T-helper 17 cell (primary cell): ENCODE results near the gene TPCN2. TPM values are rescaled to one million over a fixed set of nuclear protein-coding genes. Genes with fewer than 3 reads are reported as not detected.
A peak's percentile ranks its signal among the peaks of the same experiment; 100 is the strongest.

Experiments used
- ATAC-seq: fragments of 150-1000 bp; cut with Tn5 transposase; 2 replicates; pipeline ENCODE4 v1.10.0; 2021; ENCODE audit warnings: mild to moderate bottlenecking, moderate library complexity
- DNase-seq, 3 donors: peaks; one replicate each; pipeline versions ENCODE4 v3.0.0 to v3.0.0-alpha.2; 2020 to 2021
- H3K9me3 ChIP-seq: one replicate; pipeline ENCODE4 v1.7.0; 2013; ENCODE audit warnings: low read length, mild to moderate bottlenecking; ENCODE audit not compliant: control insufficient read depth, poor library complexity, severe bottlenecking
- H3K27ac Mint-ChIP-seq: one replicate; pipeline ENCODE4 v1.8.0; 2022; ENCODE audit warnings: mild to moderate bottlenecking, moderate library complexity, mixed read lengths
- H3K27me3 Mint-ChIP-seq: one replicate; pipeline ENCODE4 v1.8.0; 2022; ENCODE audit warnings: mixed read lengths
- H3K36me3 Mint-ChIP-seq: one replicate; pipeline ENCODE4 v1.8.0; 2022; ENCODE audit warnings: low read depth, mixed read lengths
- H3K4me1 Mint-ChIP-seq: one replicate; pipeline ENCODE4 v1.8.0; 2022; ENCODE audit warnings: mild to moderate bottlenecking, mixed read lengths
- H3K4me3 Mint-ChIP-seq: one replicate; pipeline ENCODE4 v1.8.0; 2022; ENCODE audit warnings: mild to moderate bottlenecking, moderate library complexity, mixed read lengths
- total RNA-seq, 4 donors: library from RNA in 2 of 4; stranded (reverse) in 2 of 4; gene quantifications; one replicate each; pipeline ENCODE4 v1.2.3 and lab custom pipeline; 2022 to 2026

The TPCN2 gene
- total RNA-seq, 2 donors from 2014 or later: 9.1 to 16.4 TPM

GRCh38 chr11:69180226-69180625 is 131.5 kb downstream of the TPCN2 start:
- no peaks in the 10 kb centered on the region for H3K9me3 ChIP-seq
- DNase-seq (no peak), ATAC-seq (no peak)
- Mint-ChIP-seq H3K4me3 (no peak overlapping the region), H3K36me3 (no peaks in the 10 kb centered on the region), H3K4me1 (no peaks in the 10 kb centered on the region), H3K27ac (no peak overlapping the region), H3K27me3 (peaks cover 18% of the 10 kb centered on the region)

- no peaks in the 10 kb centered on the region for H3K4me1 Mint-ChIP-seq
- H3K27me3 Mint-ChIP-seq: peaks cover 18% of the 10 kb centered on the region
- no peak overlapping the region for H3K4me3 Mint-ChIP-seq
- H3K27ac Mint-ChIP-seq: no peak overlapping the region
- DNase-seq (no peak), ATAC-seq (no peak)
- H3K36me3 Mint-ChIP-seq: no peaks in the 10 kb centered on the region
- H3K9me3 ChIP-seq: no peaks in the 10 kb centered on the region
Observed at GRCh38 chr11:69180726-69181125, 132.0 kb downstream of the TPCN2 start.

GRCh38 chr11:69183613-69184012 is 134.9 kb downstream of the TPCN2 start:
- DNase-seq (no peak), ATAC-seq (no peak)
- Mint-ChIP-seq H3K4me1 (no peaks in the 10 kb centered on the region), H3K36me3 (no peaks in the 10 kb centered on the region), H3K4me3 (no peak overlapping the region), H3K27me3 (peaks cover 18% of the 10 kb centered on the region), H3K27ac (peak overlapping the region; percentile 19)
- no peaks in the 10 kb centered on the region for H3K9me3 ChIP-seq

Other genes with a start within 250 kb of the TPCN2 start
- gene CPT1A, start 207.0 kb upstream of the TPCN2 start, total RNA-seq: 10 to 100 TPM; 29.5 to 33.3 TPM
- 10 to 100 TPM; 34.4 to 37.2 TPM for gene MRPL21, start 145.1 kb upstream of the TPCN2 start, total RNA-seq
- gene IGHMBP2, start 145.0 kb upstream of the TPCN2 start, total RNA-seq: 10 to 100 TPM; 27.5 to 28.4 TPM
- not detected for gene MRGPRD, start 67.9 kb upstream of the TPCN2 start, total RNA-seq
- not detected for gene MRGPRF, start 35.7 kb upstream of the TPCN2 start, total RNA-seq
- under 1 TPM; 0.22 to 0.34 TPM for gene SMIM38, start 107.0 kb downstream of the TPCN2 start, total RNA-seq
- 1 to 10 TPM in 1 of 2 donors, under 1 TPM in 1; 0.60 to 8.9 TPM for gene MYEOV, start 245.2 kb downstream of the TPCN2 start, total RNA-seq